GM12873 (cell line): ENCODE results near the gene LZTS3.

ENCODE experiments used
- TF ChIP-seq, protein P1 (sequence below): IDR thresholded peaks from 2 replicates; pipeline ENCODE4 v1.5.1; 2012; ENCODE audit warnings: low read depth, mild to moderate bottlenecking, moderate library complexity, low read length, control low read depth; ENCODE audit not compliant: insufficient read depth; ENCODE audit errors: missing control alignments

Gene LZTS3

DNA sequence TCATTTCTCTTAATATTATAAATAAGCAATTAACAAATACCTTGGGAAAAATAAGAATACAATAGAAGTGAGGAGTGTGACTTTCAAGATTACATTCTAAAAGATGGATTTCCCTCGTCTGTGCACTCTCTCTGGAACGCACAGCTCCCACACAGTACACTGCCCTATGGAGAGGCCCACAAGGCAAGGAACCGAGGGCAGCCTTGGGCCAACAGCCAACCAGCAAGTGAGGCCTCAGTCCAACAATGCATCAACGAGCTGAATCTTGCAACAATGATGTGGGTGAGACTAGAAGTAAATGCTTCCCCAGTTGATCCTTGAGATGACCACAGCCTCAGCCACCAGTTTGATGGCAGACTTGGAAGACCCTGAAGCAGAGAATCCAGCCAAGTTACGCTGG, 54.3 kb downstream of the LZTS3 start:
- TF ChIP-seq, protein P1, sequence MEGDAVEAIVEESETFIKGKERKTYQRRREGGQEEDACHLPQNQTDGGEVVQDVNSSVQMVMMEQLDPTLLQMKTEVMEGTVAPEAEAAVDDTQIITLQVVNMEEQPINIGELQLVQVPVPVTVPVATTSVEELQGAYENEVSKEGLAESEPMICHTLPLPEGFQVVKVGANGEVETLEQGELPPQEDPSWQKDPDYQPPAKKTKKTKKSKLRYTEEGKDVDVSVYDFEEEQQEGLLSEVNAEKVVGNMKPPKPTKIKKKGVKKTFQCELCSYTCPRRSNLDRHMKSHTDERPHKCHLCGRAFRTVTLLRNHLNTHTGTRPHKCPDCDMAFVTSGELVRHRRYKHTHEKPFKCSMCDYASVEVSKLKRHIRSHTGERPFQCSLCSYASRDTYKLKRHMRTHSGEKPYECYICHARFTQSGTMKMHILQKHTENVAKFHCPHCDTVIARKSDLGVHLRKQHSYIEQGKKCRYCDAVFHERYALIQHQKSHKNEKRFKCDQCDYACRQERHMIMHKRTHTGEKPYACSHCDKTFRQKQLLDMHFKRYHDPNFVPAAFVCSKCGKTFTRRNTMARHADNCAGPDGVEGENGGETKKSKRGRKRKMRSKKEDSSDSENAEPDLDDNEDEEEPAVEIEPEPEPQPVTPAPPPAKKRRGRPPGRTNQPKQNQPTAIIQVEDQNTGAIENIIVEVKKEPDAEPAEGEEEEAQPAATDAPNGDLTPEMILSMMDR = no peak

DNA sequence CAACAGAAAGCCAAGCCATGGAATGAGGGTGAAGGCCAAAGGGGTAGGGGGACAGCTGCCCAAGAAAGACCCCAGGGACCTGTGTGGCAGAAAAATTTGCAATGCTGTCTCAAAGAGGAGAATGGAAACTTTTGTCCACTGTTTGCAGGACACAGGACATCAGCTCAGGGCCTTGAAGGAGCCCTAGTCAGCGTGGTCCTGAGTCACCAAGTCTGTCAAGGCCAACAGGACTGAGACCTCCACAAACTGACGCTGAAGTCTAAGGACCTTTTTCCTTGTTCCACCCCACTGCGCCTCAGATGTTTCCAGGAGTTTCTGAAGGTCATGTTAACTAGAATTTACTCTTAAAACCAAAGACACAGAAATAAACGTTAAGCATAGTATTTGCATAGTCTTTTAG, 57.0 kb downstream of the LZTS3 start:
- TF ChIP-seq, protein P1 = no peak

DNA sequence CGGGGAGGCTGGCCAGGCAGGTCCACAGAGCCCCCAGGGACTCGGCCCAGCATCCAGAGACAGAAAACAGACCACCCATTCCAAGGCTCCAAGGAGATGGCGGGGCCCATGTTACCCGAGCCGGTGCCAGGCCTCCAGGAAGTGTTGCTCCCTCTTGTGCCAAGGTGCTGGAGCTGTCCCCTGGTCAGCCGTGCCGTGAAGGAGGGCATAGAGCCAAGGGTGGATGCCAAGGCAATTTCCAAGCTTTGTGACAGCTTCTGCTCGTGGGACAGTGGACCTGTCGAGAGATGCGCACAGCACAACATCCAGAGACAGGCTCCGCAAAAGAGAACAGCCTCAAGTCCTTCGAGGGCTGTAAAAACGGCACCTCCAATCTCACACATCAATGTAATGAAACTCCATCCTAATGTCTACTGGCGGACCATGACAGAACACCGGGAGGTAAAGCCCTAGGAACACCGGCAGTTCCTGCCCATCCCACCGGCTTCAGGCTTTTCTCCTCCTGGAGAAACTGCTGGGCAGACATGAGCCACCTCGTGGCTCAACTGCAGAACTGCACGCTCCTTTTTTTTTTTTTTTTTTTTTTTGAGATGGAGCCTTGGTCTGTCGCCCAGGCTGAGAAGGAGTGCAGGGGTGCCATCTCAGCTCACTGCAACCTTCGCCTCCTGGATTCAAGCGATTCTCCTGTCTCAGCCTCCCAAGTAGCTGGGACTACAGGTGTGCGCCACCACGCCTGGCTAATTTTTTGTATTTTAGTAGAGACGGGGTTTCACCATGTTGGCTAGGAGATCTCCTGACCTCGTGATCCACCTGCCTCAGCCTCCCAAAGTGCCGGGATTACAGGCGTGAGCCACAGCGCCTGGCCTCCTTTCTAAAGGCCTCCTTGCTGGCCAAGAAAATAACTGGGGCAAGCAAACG, 57.9 kb downstream of the LZTS3 start:
- TF ChIP-seq, protein P1 = peak; percentile 78
